Measurements from ENCODE around the gene LTBR. TPM values are rescaled to one million over a fixed set of nuclear protein-coding genes. Genes with fewer than 3 reads are reported as not detected.
A peak's percentile ranks its signal among the peaks of the same experiment; 100 is the strongest.

LTBR gene
- total RNA-seq, 2 donors from 2014 or later: 8.4 to 9.1 TPM

- TF ChIP-seq CTCF (conservative IDR thresholded peaks at IDR 0.05): peak; percentile 44
- Histone ChIP-seq H3K9ac (ENCODE audit: extremely low read depth, low read length, poor library complexity, severe bottlenecking) (no peak overlapping the region), H3K27ac (ENCODE audit: low read depth, low read length) (no peak overlapping the region), H3K36me3 (ENCODE audit: control insufficient read depth, insufficient read depth, low read length) (no peaks in the 10 kb centered on the region), H3K9me3 (ENCODE audit: control insufficient read depth, low read length) (no peaks in the 10 kb centered on the region), H3K27me3 (ENCODE audit: control insufficient read depth, insufficient read depth, low read length, poor library complexity, severe bottlenecking) (no peaks in the 10 kb centered on the region), H3K4me1 (ENCODE audit: control insufficient read depth, insufficient read depth, low read length) (no peaks in the 10 kb centered on the region), H3K4me3 (ENCODE audit: low read length) (no peak overlapping the region)
- DNase-seq: peak; percentile 53
- H3K27me3 Mint-ChIP-seq (ENCODE audit: insufficient read depth): no peaks in the 10 kb centered on the region
- H3K9me3 Mint-ChIP-seq: no peaks in the 10 kb centered on the region
- no peak overlapping the region for H3K4me3 Mint-ChIP-seq
- no peak overlapping the region for H3K27ac Mint-ChIP-seq
- 92 to 95% methylated on average over 8 to 10 of the region's 10 CpGs for WGBS, 2 experiments (ENCODE audit: insufficient coverage in 1 of 2, insufficient read length in 1 of 2)
- H3K4me1 Mint-ChIP-seq: peaks cover 9% of the 10 kb centered on the region
- H3K36me3 Mint-ChIP-seq (ENCODE audit: low read depth): peaks cover 44% of the 10 kb centered on the region
These were observed 29.2 kb upstream of the LTBR start for GRCh38 chr12:6354495-6355393.

- no peak overlapping the region for H3K9ac ChIP-seq (ENCODE audit: extremely low read depth, low read length, poor library complexity, severe bottlenecking)
- TF ChIP-seq CTCF (conservative IDR thresholded peaks at IDR 0.05): peak; percentile 78
- WGBS, 2 experiments (ENCODE audit: insufficient coverage in 1 of 2, insufficient read length in 1 of 2): 84 to 87% methylated on average over 7 to 8 of the region's 8 CpGs
- H3K36me3 ChIP-seq (ENCODE audit: control insufficient read depth, insufficient read depth, low read length): no peaks in the 10 kb centered on the region
- Mint-ChIP-seq H3K36me3 (ENCODE audit: low read depth) (peaks cover 41% of the 10 kb centered on the region), H3K27ac (no peak overlapping the region), H3K4me1 (peaks cover 16% of the 10 kb centered on the region), H3K4me3 (no peak overlapping the region), H3K9me3 (no peaks in the 10 kb centered on the region), H3K27me3 (ENCODE audit: insufficient read depth) (no peaks in the 10 kb centered on the region)
- no peaks in the 10 kb centered on the region for H3K27me3 ChIP-seq (ENCODE audit: control insufficient read depth, insufficient read depth, low read length, poor library complexity, severe bottlenecking)
- no peak overlapping the region for H3K27ac ChIP-seq (ENCODE audit: low read depth, low read length)
- no peak overlapping the region for H3K4me3 ChIP-seq (ENCODE audit: low read length)
- no peaks in the 10 kb centered on the region for H3K4me1 ChIP-seq (ENCODE audit: control insufficient read depth, insufficient read depth, low read length)
- peak; percentile 93 for DNase-seq
- H3K9me3 ChIP-seq (ENCODE audit: control insufficient read depth, low read length): no peaks in the 10 kb centered on the region
These were observed 28.2 kb upstream of the LTBR start for GRCh38 chr12:6355491-6356373.

- no peak for TF ChIP-seq CTCF (conservative IDR thresholded peaks at IDR 0.05)
- Mint-ChIP-seq H3K4me1 (peaks cover 16% of the 10 kb centered on the region), H3K27me3 (ENCODE audit: insufficient read depth) (no peaks in the 10 kb centered on the region), H3K4me3 (no peak overlapping the region), H3K36me3 (ENCODE audit: low read depth) (peaks cover 36% of the 10 kb centered on the region), H3K27ac (no peak overlapping the region), H3K9me3 (no peaks in the 10 kb centered on the region)
- H3K27me3 ChIP-seq (ENCODE audit: control insufficient read depth, insufficient read depth, low read length, poor library complexity, severe bottlenecking): no peaks in the 10 kb centered on the region
- no peaks in the 10 kb centered on the region for H3K4me1 ChIP-seq (ENCODE audit: control insufficient read depth, insufficient read depth, low read length)
- H3K4me3 ChIP-seq (ENCODE audit: low read length): no peak overlapping the region
- 94 to 97% methylated on average over 4 to 5 of the region's 5 CpGs for WGBS, 2 experiments (ENCODE audit: insufficient coverage in 1 of 2, insufficient read length in 1 of 2)
- H3K9me3 ChIP-seq (ENCODE audit: control insufficient read depth, low read length): no peaks in the 10 kb centered on the region
- DNase-seq: no peak
- no peak overlapping the region for H3K27ac ChIP-seq (ENCODE audit: low read depth, low read length)
- H3K36me3 ChIP-seq (ENCODE audit: control insufficient read depth, insufficient read depth, low read length): no peaks in the 10 kb centered on the region
- no peak overlapping the region for H3K9ac ChIP-seq (ENCODE audit: extremely low read depth, low read length, poor library complexity, severe bottlenecking)
These were observed 27.6 kb upstream of the LTBR start for GRCh38 chr12:6356374-6356820.
